Astrocyte (in vitro differentiated cells and primary cell): ENCODE data around the gene ABCB1.

Experiments used
- EZH2 ChIP-seq: IDR thresholded peaks from 2 replicates; pipeline ENCODE4 v1.6.1; 2012; ENCODE audit warnings: mild to moderate bottlenecking, low read length, inconsistent platforms; ENCODE audit not compliant: insufficient read depth
- TF ChIP-seq, protein P1 (sequence below): IDR thresholded peaks from 2 replicates; pipeline ENCODE4 v1.5.1; 2011; ENCODE audit warnings: low read depth, mild to moderate bottlenecking, inconsistent platforms, low read length, moderate library complexity; ENCODE audit not compliant: insufficient read depth

DNA sequence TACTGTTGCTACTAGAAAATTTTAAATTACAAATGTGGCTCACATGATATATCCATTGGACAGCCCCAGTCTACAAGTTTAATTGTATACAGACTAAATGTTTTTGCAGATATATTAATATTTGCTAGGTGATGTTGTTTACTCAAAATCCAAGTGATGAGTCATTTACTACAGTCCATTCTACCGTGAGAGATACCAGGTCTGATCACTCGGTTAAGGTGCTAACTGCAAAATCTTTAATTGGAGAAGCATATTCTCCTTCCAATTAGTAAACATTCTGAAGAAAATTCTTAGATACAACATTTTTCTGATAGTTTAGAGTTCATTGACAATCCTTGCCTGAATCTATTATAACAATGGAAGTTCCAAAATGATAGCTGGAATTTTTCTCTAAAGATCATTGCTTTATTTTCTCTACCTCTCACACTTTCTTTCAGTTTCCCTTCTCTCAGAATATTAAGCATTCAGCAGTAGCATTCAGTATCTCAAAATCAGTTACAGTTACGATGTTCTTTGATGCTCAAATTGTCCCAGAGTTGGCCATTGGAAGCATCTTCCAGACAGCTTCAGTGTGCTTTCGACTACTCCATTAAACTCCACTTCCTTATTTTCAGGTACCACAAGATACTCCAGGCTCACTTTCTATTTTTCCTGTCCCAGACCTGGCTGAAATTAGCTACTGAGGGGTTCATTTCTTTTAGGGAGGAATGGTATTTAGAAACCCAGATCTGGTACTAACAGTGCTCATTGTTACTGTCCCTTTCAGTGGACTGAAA, 2.3 kb downstream of the ABCB1 start:
- TF ChIP-seq, protein P1, sequence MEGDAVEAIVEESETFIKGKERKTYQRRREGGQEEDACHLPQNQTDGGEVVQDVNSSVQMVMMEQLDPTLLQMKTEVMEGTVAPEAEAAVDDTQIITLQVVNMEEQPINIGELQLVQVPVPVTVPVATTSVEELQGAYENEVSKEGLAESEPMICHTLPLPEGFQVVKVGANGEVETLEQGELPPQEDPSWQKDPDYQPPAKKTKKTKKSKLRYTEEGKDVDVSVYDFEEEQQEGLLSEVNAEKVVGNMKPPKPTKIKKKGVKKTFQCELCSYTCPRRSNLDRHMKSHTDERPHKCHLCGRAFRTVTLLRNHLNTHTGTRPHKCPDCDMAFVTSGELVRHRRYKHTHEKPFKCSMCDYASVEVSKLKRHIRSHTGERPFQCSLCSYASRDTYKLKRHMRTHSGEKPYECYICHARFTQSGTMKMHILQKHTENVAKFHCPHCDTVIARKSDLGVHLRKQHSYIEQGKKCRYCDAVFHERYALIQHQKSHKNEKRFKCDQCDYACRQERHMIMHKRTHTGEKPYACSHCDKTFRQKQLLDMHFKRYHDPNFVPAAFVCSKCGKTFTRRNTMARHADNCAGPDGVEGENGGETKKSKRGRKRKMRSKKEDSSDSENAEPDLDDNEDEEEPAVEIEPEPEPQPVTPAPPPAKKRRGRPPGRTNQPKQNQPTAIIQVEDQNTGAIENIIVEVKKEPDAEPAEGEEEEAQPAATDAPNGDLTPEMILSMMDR, result no peak
- TF ChIP-seq EZH2, result no peak
